Measurements from ENCODE around the gene CHRM5.

The CHRM5 gene

GRCh38 chr15:33968224-33968623, at the start of gene CHRM5:
Gene CHRM5 (plus strand): TSS chr15:33968497. CDS start chr15:34062718, 94,221 bp downstream.
- DNase-seq, result no peak

- no peak for DNase-seq
Observed at GRCh38 chr15:33923446-33923845, 44.9 kb upstream of the CHRM5 start.

- DNase-seq, result no peak
Observed at GRCh38 chr15:33926260-33926659, 42.0 kb upstream of the CHRM5 start.

GRCh38 chr15:33932734-33933133, 35.6 kb upstream of the CHRM5 start:
- no peak for DNase-seq

- DNase-seq, result no peak
Observed at GRCh38 chr15:33934396-33934795, 33.9 kb upstream of the CHRM5 start.

GRCh38 chr15:33934921-33935320, 33.4 kb upstream of the CHRM5 start:
- no peak for DNase-seq

- no peak for DNase-seq
Observed at GRCh38 chr15:33941279-33942063, 26.8 kb upstream of the CHRM5 start.

- DNase-seq, result peak; percentile 7
Observed at GRCh38 chr15:33946152-33946551, 22.1 kb upstream of the CHRM5 start.

- DNase-seq, result no peak
Observed at GRCh38 chr15:33955945-33956344, 12.4 kb upstream of the CHRM5 start.

- DNase-seq, result no peak
Observed at GRCh38 chr15:33956397-33956796, 11.9 kb upstream of the CHRM5 start.

GRCh38 chr15:33959844-33960548, 8.3 kb upstream of the CHRM5 start:
- DNase-seq, result no peak

GRCh38 chr15:33960549-33960935, 7.8 kb upstream of the CHRM5 start:
- DNase-seq, result no peak

GRCh38 chr15:33963831-33964664, 4.2 kb upstream of the CHRM5 start:
- DNase-seq, result no peak

GRCh38 chr15:33964665-33965040, 3.6 kb upstream of the CHRM5 start:
- DNase-seq, result no peak

GRCh38 chr15:33968821-33969220, 524 bp downstream of the CHRM5 start:
- no peak for DNase-seq

- DNase-seq, result no peak
Observed at GRCh38 chr15:33971811-33972210, 3.5 kb downstream of the CHRM5 start.

- no peak for DNase-seq
Observed at GRCh38 chr15:33975022-33975565, 6.8 kb downstream of the CHRM5 start.

- no peak for DNase-seq
Observed at GRCh38 chr15:33980159-33980558, 11.9 kb downstream of the CHRM5 start.

- DNase-seq, result no peak
Observed at GRCh38 chr15:33982516-33982915, 14.2 kb downstream of the CHRM5 start.

GRCh38 chr15:33985287-33985686, 17.0 kb downstream of the CHRM5 start:
- DNase-seq, result no peak

- no peak for DNase-seq
Observed at GRCh38 chr15:33985751-33986150, 17.5 kb downstream of the CHRM5 start.

GRCh38 chr15:33987444-33987843, 19.1 kb downstream of the CHRM5 start:
- DNase-seq, result no peak

GRCh38 chr15:33988384-33988783, 20.1 kb downstream of the CHRM5 start:
- no peak for DNase-seq
